SJSA1 (cell line): ENCODE results near the gene ZCWPW1. TPM values are rescaled to one million over a fixed set of nuclear protein-coding genes. Genes with fewer than 3 reads are reported as not detected.
"Not testable (repeated sequence)": the region's sequence is repeated elsewhere in the genome, so short reads cannot be mapped to it uniquely, and the experiment has no call there.

ENCODE experiments used
- DNase-seq, 2 experiments: peaks; one replicate each; pipeline ENCODE4 v3.0.0-alpha.2; 2015 to 2020; ENCODE audit warnings: low spot score in 2 of 2, low read depth in 1 of 2
- H3K27ac ChIP-seq: fragments of 250-450 bp; sonication (Bioruptor Pico); 2 replicates; pipeline ENCODE4 v1.5.1; 2020; ENCODE audit warnings: mild to moderate bottlenecking, moderate library complexity
- H3K27me3 ChIP-seq: fragments of 250-450 bp; sonication (Bioruptor Pico); replicated peaks from 2 replicates; pipeline ENCODE4 v1.5.1; 2020; ENCODE audit warnings: mild to moderate bottlenecking, moderate library complexity
- H3K36me3 ChIP-seq: fragments of 250-450 bp; sonication (Bioruptor Pico); 2 replicates; pipeline ENCODE4 v1.5.1; 2020; ENCODE audit warnings: mild to moderate bottlenecking
- H3K4me1 ChIP-seq: fragments of 250-450 bp; sonication (Bioruptor Pico); replicated peaks from 2 replicates; pipeline ENCODE4 v1.6.1; 2021; ENCODE audit warnings: mild to moderate bottlenecking
- H3K4me3 ChIP-seq: fragments of 250-450 bp; sonication (Bioruptor Pico); 2 replicates; pipeline ENCODE4 v1.5.1; 2020; ENCODE audit warnings: mild to moderate bottlenecking
- H3K9me3 ChIP-seq: fragments of 250-450 bp; sonication (Bioruptor Pico); replicated peaks from 2 replicates; pipeline ENCODE4 v1.5.1; 2020; ENCODE audit warnings: mild to moderate bottlenecking
- total RNA-seq: library from RNA; depleted of rRNA; stranded (reverse); fragments of >200 nt; shearing (Covaris generic); gene quantifications from 2 replicates; pipeline ENCODE4 v1.2.3, GENCODE V29; 2014

Gene ZCWPW1
- total RNA-seq, 1 experiment from 2014 or later = 1.2 TPM

GRCh38 chr7:100363797-100364196 is 64.7 kb downstream of the ZCWPW1 start:
- H3K27ac ChIP-seq, H3K9me3 ChIP-seq, DNase-seq, H3K4me3 ChIP-seq, H3K4me1 ChIP-seq, H3K27me3 ChIP-seq: not testable (repeated sequence)
- H3K36me3 ChIP-seq = peaks cover 85% of the 10 kb centered on the region

DNA sequence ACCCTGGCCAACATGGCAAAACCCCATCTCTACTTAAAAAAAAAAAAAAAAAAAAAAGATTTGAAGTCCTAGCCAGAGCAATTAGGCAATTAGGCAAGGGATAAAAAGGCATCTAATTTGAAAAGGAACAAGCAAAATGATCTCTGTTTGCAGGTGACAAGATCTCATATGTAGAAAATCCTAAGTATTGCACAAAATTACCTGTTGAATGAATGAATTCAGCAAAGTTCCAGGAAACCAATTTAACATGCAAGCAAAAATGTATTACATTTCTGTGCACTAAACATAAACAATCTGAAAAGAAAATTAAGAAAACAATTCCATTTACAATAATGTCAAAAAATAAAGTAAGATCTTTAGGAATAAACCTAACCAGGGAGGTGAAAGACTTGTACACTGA is 65.4 kb downstream of the ZCWPW1 start:
- no peak for DNase-seq
- H3K36me3 ChIP-seq = peaks cover 90% of the 10 kb centered on the region
- H3K4me3 ChIP-seq = no peak overlapping the region
- no peaks in the 10 kb centered on the region for H3K27me3 ChIP-seq
- H3K9me3 ChIP-seq = no peaks in the 10 kb centered on the region
- no peak overlapping the region for H3K27ac ChIP-seq
- H3K4me1 ChIP-seq = no peaks in the 10 kb centered on the region

- DNase-seq = no peak
- Histone ChIP-seq H3K36me3 (peaks cover 97% of the 10 kb centered on the region), H3K4me3 (no peak overlapping the region), H3K4me1 (no peaks in the 10 kb centered on the region), H3K27ac (no peak overlapping the region), H3K9me3 (no peaks in the 10 kb centered on the region), H3K27me3 (no peaks in the 10 kb centered on the region)
Measured at GRCh38 chr7:100360135-100360854, 68.2 kb downstream of the ZCWPW1 start.

GRCh38 chr7:100358857-100359212 is 69.7 kb downstream of the ZCWPW1 start:
- Histone ChIP-seq H3K9me3 (no peaks in the 10 kb centered on the region), H3K4me3 (no peak overlapping the region), H3K27me3 (no peaks in the 10 kb centered on the region), H3K36me3 (peaks cover 99% of the 10 kb centered on the region), H3K4me1 (no peaks in the 10 kb centered on the region), H3K27ac (no peak overlapping the region)
- no peak for DNase-seq

DNA sequence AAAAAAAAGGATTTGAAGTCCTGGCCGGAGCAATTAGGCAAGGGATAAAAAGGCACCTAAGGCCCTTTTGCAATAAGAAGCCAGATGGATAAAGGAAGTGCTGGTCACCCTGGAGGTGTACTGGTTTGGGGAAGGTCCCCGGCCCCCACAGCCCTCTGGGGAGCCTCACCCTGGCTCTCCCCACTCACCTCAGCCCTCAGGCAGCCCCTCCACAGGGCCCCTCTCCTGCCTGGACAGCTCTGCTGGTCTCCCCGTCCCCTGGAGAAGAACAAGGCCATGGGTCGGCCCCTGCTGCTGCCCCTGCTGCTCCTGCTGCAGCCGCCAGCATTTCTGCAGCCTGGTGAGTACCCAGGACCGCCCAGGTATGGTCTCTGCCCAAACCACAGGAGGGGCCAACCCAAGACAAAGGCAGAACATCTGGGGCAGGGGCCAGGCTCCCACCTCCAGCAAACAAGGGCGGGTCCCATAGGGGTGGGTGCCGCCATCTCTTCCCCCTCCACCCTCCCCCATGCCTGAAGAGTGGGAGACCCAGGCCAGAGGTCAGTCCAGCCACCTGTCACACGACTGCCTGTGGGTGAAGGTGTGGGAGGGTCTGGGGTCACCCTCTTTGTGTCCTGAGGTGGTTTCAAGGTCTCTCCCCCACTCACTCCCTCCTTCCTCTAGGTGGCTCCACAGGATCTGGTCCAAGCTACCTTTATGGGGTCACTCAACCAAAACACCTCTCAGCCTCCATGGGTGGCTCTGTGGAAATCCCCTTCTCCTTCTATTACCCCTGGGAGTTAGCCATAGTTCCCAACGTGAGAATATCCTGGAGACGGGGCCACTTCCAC is 70.3 kb downstream of the ZCWPW1 start, which contains the start of gene PILRB:
Gene PILRB, plus strand, starts transcription at position 91 of the 830 bp plus-strand sequence. Its CDS starts 186 bp downstream, at position 277.
- Histone ChIP-seq H3K27me3 (no peaks in the 10 kb centered on the region), H3K27ac (no peak within 1 kb of the TSS), H3K4me1 (no peaks in the 10 kb centered on the region), H3K9me3 (no peaks in the 10 kb centered on the region), H3K4me3 (no peak within 1 kb of the TSS), H3K36me3 (peaks cover 99% of the 10 kb centered on the region)
- DNase-seq = no peak

DNA sequence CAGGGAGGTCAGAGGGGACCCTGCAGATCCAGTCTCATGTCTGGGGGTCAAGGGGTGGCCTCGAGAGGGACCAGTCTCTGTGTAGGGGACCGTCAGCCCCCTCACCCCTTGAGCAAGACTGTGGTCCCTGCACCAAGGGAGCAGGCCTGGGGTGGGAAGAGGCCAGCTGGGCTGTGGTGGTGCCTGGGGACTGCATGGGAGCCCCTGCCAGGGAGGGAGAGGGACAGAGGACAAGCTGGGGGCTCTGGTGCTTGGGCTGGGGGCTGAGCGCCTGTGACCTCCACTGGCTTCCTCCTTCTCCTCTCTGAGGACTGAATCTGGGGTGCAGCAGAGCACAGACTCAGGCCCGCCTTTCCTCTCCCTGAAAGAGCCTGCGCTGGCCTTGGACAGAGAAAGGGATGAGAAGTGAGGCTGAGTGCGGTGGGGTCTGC is 71.4 kb downstream of the ZCWPW1 start:
- no peaks in the 10 kb centered on the region for H3K9me3 ChIP-seq
- DNase-seq = no peak
- no peak overlapping the region for H3K4me3 ChIP-seq
- no peaks in the 10 kb centered on the region for H3K4me1 ChIP-seq
- no peaks in the 10 kb centered on the region for H3K27me3 ChIP-seq
- no peak overlapping the region for H3K27ac ChIP-seq
- peaks cover 93% of the 10 kb centered on the region for H3K36me3 ChIP-seq

- H3K4me1 ChIP-seq = no peaks in the 10 kb centered on the region
- no peak overlapping the region for H3K27ac ChIP-seq
- peaks cover 90% of the 10 kb centered on the region for H3K36me3 ChIP-seq
- DNase-seq = no peak
- H3K27me3 ChIP-seq = no peaks in the 10 kb centered on the region
- H3K4me3 ChIP-seq = no peak overlapping the region
- no peaks in the 10 kb centered on the region for H3K9me3 ChIP-seq
Measured at GRCh38 chr7:100356416-100357068, 72.0 kb downstream of the ZCWPW1 start.

GRCh38 chr7:100353685-100354330 is 74.7 kb downstream of the ZCWPW1 start:
- Histone ChIP-seq H3K9me3 (no peaks in the 10 kb centered on the region), H3K4me1 (no peaks in the 10 kb centered on the region), H3K36me3 (peaks cover 88% of the 10 kb centered on the region), H3K27ac (no peak overlapping the region), H3K4me3 (no peak overlapping the region), H3K27me3 (no peaks in the 10 kb centered on the region)
- no peak for DNase-seq

DNA sequence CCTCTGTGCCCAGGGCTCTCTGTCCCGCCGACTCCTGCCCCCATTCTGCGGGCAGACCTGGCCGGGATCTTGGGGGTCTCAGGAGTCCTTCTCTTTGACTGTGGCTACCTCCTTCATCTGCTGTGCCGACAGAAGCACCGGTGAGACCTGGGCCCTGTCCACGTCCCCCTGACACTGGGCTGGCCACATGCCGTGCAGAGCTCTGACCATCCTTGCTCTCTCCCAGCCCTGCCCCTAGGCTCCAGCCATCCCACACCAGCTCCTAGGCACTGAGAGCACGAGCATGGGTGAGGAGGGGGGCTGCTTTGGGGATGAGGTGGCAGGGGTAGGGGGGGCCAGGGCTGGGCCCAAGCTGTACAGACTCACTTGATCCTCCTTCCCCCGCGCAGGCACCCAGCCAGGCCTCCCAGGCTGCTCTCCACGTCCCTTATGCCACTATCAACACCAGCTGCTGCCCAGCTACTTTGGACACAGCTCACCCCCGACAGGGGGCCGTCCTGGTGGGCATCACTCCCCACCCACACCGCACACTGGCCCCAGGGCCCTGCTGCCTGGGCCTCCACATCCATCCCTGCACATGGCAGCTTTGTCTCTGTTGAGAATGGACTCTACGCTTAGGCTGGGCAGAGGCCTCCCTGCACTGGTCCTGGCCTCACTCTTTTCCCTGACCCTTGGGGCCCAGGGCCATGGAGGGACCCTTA is 75.4 kb downstream of the ZCWPW1 start:
- no peak overlapping the region for H3K27ac ChIP-seq
- no peaks in the 10 kb centered on the region for H3K9me3 ChIP-seq
- H3K4me1 ChIP-seq = no peaks in the 10 kb centered on the region
- no peaks in the 10 kb centered on the region for H3K27me3 ChIP-seq
- no peak overlapping the region for H3K4me3 ChIP-seq
- H3K36me3 ChIP-seq = peaks cover 88% of the 10 kb centered on the region
- no peak for DNase-seq

DNA sequence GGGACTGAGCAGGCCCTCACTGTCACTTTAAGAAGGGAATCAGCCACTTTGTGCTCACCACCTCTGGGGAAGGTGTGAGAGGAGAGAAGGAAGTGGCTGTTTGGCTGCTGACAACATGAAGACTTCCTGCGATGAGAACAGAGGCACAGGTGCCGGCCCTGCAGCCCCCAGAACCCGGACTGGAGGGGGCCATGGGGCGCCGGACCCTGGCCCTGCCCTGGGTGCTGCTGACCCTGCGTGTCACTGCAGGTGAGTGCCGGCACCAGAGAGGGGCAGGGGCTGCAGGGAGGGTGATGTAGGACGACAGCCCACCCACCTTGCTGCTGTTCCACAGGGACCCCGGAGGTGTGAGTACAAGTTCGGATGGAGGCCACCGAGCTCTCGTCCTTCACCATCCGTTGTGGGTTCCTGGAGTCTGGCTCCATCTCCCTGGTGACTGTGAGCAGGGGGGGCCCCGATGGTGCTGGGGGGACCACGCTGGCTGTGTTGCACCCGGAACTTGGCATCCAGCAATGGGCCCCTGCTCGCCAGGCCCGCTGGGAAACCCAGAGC is 76.2 kb downstream of the ZCWPW1 start:
- not testable (repeated sequence) for H3K9me3 ChIP-seq, DNase-seq, H3K4me3 ChIP-seq, H3K4me1 ChIP-seq, H3K27ac ChIP-seq, H3K27me3 ChIP-seq
- H3K36me3 ChIP-seq = peaks cover 88% of the 10 kb centered on the region

DNA sequence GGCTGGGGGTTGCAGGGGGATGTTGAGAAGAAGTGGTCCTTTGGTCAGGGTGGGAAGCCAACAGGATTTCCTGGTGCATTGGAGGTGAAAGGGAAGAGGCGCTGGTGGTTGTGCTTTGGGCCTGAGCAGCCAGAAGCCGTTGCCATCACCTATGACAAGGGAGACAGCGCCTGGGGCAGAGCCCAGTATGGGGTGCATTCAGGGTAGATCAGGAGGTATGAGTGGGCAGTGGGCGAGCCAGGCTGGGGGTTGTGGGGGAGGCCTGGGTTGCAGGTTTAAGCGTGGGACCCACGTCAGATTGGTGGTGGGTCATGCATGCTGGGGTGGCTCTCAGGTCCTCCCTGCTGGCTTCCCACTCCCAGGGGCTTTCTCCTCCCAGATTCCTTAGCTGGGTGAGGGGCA is 76.8 kb downstream of the ZCWPW1 start:
- Histone ChIP-seq H3K4me3 (no peak overlapping the region), H3K27ac (no peak overlapping the region), H3K36me3 (peaks cover 88% of the 10 kb centered on the region), H3K9me3 (no peaks in the 10 kb centered on the region), H3K4me1 (no peaks in the 10 kb centered on the region), H3K27me3 (no peaks in the 10 kb centered on the region)
- DNase-seq = no peak
